SK-N-SH (cell line): Measurements from ENCODE around the gene RNF157. TPM values are rescaled to one million over a fixed set of nuclear protein-coding genes. Genes with fewer than 3 reads are reported as not detected.

Source experiments
- CTCF ChIA-PET: fragments of 300-600, 350-600 bp; formaldehyde crosslinking; extraction: SDS; loops from one replicate; lab custom pipeline; 2021; lab: Yijun Ruan, JAX
- POLR2A ChIA-PET: fragments of 350-600 bp; sonication (Branson Sonifier 250); formaldehyde crosslinking; extraction: SDS; loops from one replicate; lab custom pipeline; 2020; ENCODE audit warnings: antibody characterized with exemption, inconsistent platforms; lab: Yijun Ruan, JAX
- DNase-seq: peaks from one replicate; pipeline ENCODE4 v3.0.0; 2012
- H2AFZ ChIP-seq: fragments of 200-600 bp; sonication (generic); 2 replicates; pipeline ENCODE4 v1.8.1; 2016; ENCODE audit warnings: antibody characterized with exemption, mild to moderate bottlenecking, low read depth
- H3F3A ChIP-seq: fragments of 200-600 bp; sonication (generic); replicated peaks from 2 replicates; pipeline ENCODE3; 2016; ENCODE audit warnings: antibody characterized with exemption, mild to moderate bottlenecking; ENCODE audit not compliant: insufficient read depth
- H3K27ac ChIP-seq, 2 experiments: fragments of 200-500 bp in 1 of 2; fragments of 200-600 bp in 1 of 2; sonication (Bioruptor generic) in 1 of 2; sonication (generic), shearing (Covaris generic) in 1 of 2; 2 replicates each; pipeline versions ENCODE4 v1.5.1 to v1.6.1; 2014 to 2016; ENCODE audit warnings: low read depth in 2 of 2, inconsistent platforms in 1 of 2, low read length in 1 of 2, mild to moderate bottlenecking in 1 of 2, mixed read lengths in 1 of 2
- H3K27me3 ChIP-seq: fragments of 200-600 bp; sonication (generic), shearing (Covaris generic); 2 replicates; pipeline ENCODE4 v1.6.1; 2016; ENCODE audit warnings: mixed run types; ENCODE audit not compliant: insufficient read depth
- H3K36me3 ChIP-seq, 2 experiments: fragments of 200-500 bp in 1 of 2; fragments of 200-600 bp in 1 of 2; sonication (Bioruptor generic) in 1 of 2; sonication (generic) in 1 of 2; replicated peaks in 1 of 2; 2 replicates each; pipeline versions ENCODE3 to v1.5.1; 2014 to 2016; ENCODE audit warnings: low read length in 1 of 2, mild to moderate bottlenecking in 1 of 2; ENCODE audit not compliant: insufficient read depth in 2 of 2, control insufficient read depth in 1 of 2
- H3K4me1 ChIP-seq, 2 experiments: fragments of 200-500 bp in 1 of 2; fragments of 200-600 bp in 1 of 2; sonication (Bioruptor generic) in 1 of 2; sonication (generic), shearing (Covaris generic) in 1 of 2; 2 replicates each; pipeline versions ENCODE4 v1.5.1 to v1.6.1; 2014 to 2016; ENCODE audit warnings: low read depth in 1 of 2, low read length in 1 of 2, mixed run types in 1 of 2; ENCODE audit not compliant: insufficient read depth in 2 of 2, control insufficient read depth in 1 of 2
- H3K4me2 ChIP-seq: fragments of 200-600 bp; sonication (generic), shearing (Covaris generic); 2 replicates; pipeline ENCODE4 v1.6.1; 2017; ENCODE audit warnings: mixed run types
- H3K4me3 ChIP-seq, 2 experiments: fragments of 200-500 bp in 1 of 2; fragments of 200-600 bp in 1 of 2; sonication (Bioruptor generic) in 1 of 2; sonication (generic), shearing (Covaris generic) in 1 of 2; 2 replicates each; pipeline versions ENCODE4 v1.5.1 to v1.8.1; 2014 to 2016; ENCODE audit warnings: low read depth in 2 of 2, inconsistent platforms in 1 of 2, low read length in 1 of 2, mild to moderate bottlenecking in 1 of 2, mixed read lengths in 1 of 2, moderate library complexity in 1 of 2
- H3K79me2 ChIP-seq: fragments of 200-600 bp; sonication (generic); 2 replicates; pipeline ENCODE4 v1.8.1; 2017; ENCODE audit warnings: mild to moderate bottlenecking; ENCODE audit not compliant: insufficient read depth
- H3K9ac ChIP-seq: fragments of 200-600 bp; sonication (generic); 2 replicates; pipeline ENCODE4 v1.6.1; 2017; ENCODE audit warnings: mixed run types
- H3K9me2 ChIP-seq: fragments of 200-600 bp; sonication (generic); 2 replicates; pipeline ENCODE4 v1.6.1; 2017; ENCODE audit warnings: mixed run types
- H3K9me3 ChIP-seq: fragments of 200-600 bp; sonication (generic); 2 replicates; pipeline ENCODE4 v1.6.1; 2017; ENCODE audit warnings: mixed run types, mild to moderate bottlenecking, moderate library complexity
- H4K20me1 ChIP-seq: fragments of 200-600 bp; sonication (generic); 2 replicates; pipeline ENCODE4 v1.6.1; 2017; ENCODE audit warnings: mild to moderate bottlenecking, mixed run types; ENCODE audit not compliant: insufficient read depth
- CHD2 ChIP-seq: fragments of 150-350 bp; IDR thresholded peaks from 2 replicates; pipeline ENCODE4 v1.6.1; 2018; ENCODE audit warnings: low read length; ENCODE audit not compliant: partially characterized antibody
- EZH2phosphoT487 ChIP-seq: fragments of 200-600 bp; sonication (generic); IDR thresholded peaks from 2 replicates; pipeline ENCODE4 v1.6.1; 2017; ENCODE audit warnings: low read depth, mixed run types, mild to moderate bottlenecking, antibody characterized with exemption, moderate library complexity, borderline replicate concordance
- FOXJ3 ChIP-seq: sonication (generic); formaldehyde crosslinking; IDR thresholded peaks from 2 replicates; pipeline ENCODE4 v1.5.1; 2020; ENCODE audit warnings: mild to moderate bottlenecking, missing genetic modification reagents
- GABPA ChIP-seq: IDR thresholded peaks from 2 replicates; pipeline ENCODE4 v1.4.0; 2012; ENCODE audit warnings: low read depth, mild to moderate bottlenecking
- JUND ChIP-seq: IDR thresholded peaks from 2 replicates; pipeline ENCODE4 v1.4.0; 2012
- MAX ChIP-seq: IDR thresholded peaks from 2 replicates; pipeline ENCODE4 v1.4.0; 2012; ENCODE audit warnings: low read depth
- MEF2A ChIP-seq: IDR thresholded peaks from 2 replicates; pipeline ENCODE4 v1.4.0; 2012; ENCODE audit warnings: low read depth, borderline replicate concordance
- MXI1 ChIP-seq: IDR thresholded peaks from 2 replicates; pipeline ENCODE4 v1.6.1; 2012; ENCODE audit warnings: mild to moderate bottlenecking, low read depth, low read length, improper control_type of control experiment
- NRF1 ChIP-seq: IDR thresholded peaks from 2 replicates; pipeline ENCODE4 v1.6.1; 2012; ENCODE audit warnings: low read depth, mild to moderate bottlenecking, low read length
- POLR2AphosphoS5 ChIP-seq: IDR thresholded peaks from 2 replicates; pipeline ENCODE4 v1.6.1; 2012; ENCODE audit warnings: low read depth, low read length
- RFX5 ChIP-seq: IDR thresholded peaks from 2 replicates; pipeline ENCODE4 v1.6.1; 2012; ENCODE audit warnings: mild to moderate bottlenecking, improper control_type of control experiment, low read length
- TAF1 ChIP-seq: IDR thresholded peaks from 2 replicates; pipeline ENCODE4 v1.6.1; 2012; ENCODE audit warnings: low read depth, mild to moderate bottlenecking, low read length, moderate library complexity, borderline replicate concordance
- TCF12 ChIP-seq: IDR thresholded peaks from 2 replicates; pipeline ENCODE4 v1.4.0; 2012
- TEAD4 ChIP-seq: IDR thresholded peaks from 2 replicates; pipeline ENCODE4 v1.4.0; 2012; ENCODE audit warnings: mild to moderate bottlenecking, borderline replicate concordance; ENCODE audit not compliant: insufficient read depth
- YY1 ChIP-seq: IDR thresholded peaks from 2 replicates; pipeline ENCODE4 v1.4.0; 2012; ENCODE audit warnings: low read depth, mild to moderate bottlenecking
- WGBS: methylation state at CpG from one replicate; pipeline ENCODE4 v1.1.6; 2017; ENCODE audit warnings: low lambda C conversion rate; 5-methylcytosine and 5-hydroxymethylcytosine counted together
- polyA plus RNA-seq, 3 experiments: library from polyadenylated mRNA; depleted of rRNA; stranded (reverse); fragments of >200 nt; gene quantifications; 2 replicates each; pipeline ENCODE4 v1.2.3, GENCODE V29; 2012
- TF ChIP-seq, protein P1 (sequence below): fragments of 150-350 bp; IDR thresholded peaks from 2 replicates; pipeline ENCODE4 v1.6.1; 2016; ENCODE audit warnings: mild to moderate bottlenecking, low read depth, low read length
- TF ChIP-seq, protein P2 (sequence below): fragments of 200-600 bp; sonication (generic); IDR thresholded peaks from 2 replicates; pipeline ENCODE4 v1.6.1; 2017; ENCODE audit warnings: antibody characterized with exemption, mild to moderate bottlenecking, moderate library complexity
- TF ChIP-seq, protein P3 (sequence below): IDR thresholded peaks from 2 replicates; pipeline ENCODE4 v1.4.0; 2012; ENCODE audit warnings: low read depth, borderline replicate concordance
- TF ChIP-seq, protein P4 (sequence below): IDR thresholded peaks from 2 replicates; pipeline ENCODE4 v1.6.1; 2012; ENCODE audit warnings: mild to moderate bottlenecking, low read depth, low read length, moderate library complexity

RNF157 gene
- polyA plus RNA-seq, 1 of the 3 experiments (the other 2 are of a cell fraction): 5.2 TPM

DNA sequence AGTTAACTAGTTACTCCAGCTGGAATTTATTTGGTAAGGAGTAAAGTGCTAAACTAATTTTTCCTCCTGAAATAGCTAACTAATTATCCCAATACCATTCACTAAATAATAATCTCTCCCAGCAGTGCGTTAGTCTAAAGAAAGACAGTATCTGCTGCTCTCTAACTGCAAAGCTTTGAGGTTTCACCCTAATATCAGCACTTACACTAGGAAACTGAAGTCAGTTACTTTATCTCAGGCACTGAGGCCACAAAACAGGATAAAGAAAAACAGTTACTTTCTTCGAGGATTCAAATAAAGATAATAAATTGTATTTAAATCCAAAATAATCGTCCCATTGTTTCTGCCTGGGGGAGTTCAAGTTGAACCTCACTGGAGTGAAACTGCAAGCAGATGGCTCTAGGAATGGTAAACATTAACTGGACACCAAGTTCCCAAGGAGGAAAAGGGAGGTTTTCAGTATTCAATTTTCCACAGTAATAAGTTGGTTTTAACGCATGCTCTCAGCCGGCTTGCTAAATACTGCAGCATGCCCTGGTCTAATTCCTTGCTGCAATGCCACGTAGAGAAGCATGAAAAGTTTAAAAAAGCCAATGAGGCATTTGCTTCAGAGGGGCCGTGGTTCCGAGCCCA, 79.3 kb downstream of the RNF157 start:
- H3K27me3 ChIP-seq: no peaks in the 10 kb centered on the region
- H3F3A ChIP-seq: no peaks in the 10 kb centered on the region
- 77% methylated on average over 8 of the region's 8 CpGs for WGBS
- no peaks in the 10 kb centered on the region for H3K79me2 ChIP-seq
- ChIA-PET POLR2A (no interaction called here), CTCF (interaction anchor here (0.7 to 4.6 kb wide), 7 partner anchors 10 to 118 kb away, joined by 3 to 27 read pairs (median 5); no protein-coding TSS in a partner anchor)
- no peaks in the 10 kb centered on the region for H3K4me1 ChIP-seq
- H3K9me2 ChIP-seq: no peaks in the 10 kb centered on the region
- H3K9ac ChIP-seq: no peak overlapping the region
- no peak overlapping the region for H3K27ac ChIP-seq
- H2AFZ ChIP-seq: no peak overlapping the region
- H4K20me1 ChIP-seq: no peaks in the 10 kb centered on the region
- no peaks in the 10 kb centered on the region for H3K9me3 ChIP-seq
- H3K4me2 ChIP-seq: no peak overlapping the region
- no peak for DNase-seq
- H3K36me3 ChIP-seq: peaks cover 0 to 4% of the 10 kb centered on the region in 2 experiments
- H3K4me3 ChIP-seq: no peak overlapping the region
- TF ChIP-seq JUND (no peak), POLR2AphosphoS5 (no peak), FOXJ3 (CRISPR knock-in tag) (no peak), NRF1 (no peak), EZH2phosphoT487 (no peak), TEAD4 (no peak), MEF2A (no peak), MAX (no peak), MXI1 (no peak), GABPA (no peak), CHD2 (no peak), TCF12 (no peak)
- TF ChIP-seq, protein P1, sequence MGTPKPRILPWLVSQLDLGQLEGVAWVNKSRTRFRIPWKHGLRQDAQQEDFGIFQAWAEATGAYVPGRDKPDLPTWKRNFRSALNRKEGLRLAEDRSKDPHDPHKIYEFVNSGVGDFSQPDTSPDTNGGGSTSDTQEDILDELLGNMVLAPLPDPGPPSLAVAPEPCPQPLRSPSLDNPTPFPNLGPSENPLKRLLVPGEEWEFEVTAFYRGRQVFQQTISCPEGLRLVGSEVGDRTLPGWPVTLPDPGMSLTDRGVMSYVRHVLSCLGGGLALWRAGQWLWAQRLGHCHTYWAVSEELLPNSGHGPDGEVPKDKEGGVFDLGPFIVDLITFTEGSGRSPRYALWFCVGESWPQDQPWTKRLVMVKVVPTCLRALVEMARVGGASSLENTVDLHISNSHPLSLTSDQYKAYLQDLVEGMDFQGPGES: no peak
- TF ChIP-seq, protein P2, sequence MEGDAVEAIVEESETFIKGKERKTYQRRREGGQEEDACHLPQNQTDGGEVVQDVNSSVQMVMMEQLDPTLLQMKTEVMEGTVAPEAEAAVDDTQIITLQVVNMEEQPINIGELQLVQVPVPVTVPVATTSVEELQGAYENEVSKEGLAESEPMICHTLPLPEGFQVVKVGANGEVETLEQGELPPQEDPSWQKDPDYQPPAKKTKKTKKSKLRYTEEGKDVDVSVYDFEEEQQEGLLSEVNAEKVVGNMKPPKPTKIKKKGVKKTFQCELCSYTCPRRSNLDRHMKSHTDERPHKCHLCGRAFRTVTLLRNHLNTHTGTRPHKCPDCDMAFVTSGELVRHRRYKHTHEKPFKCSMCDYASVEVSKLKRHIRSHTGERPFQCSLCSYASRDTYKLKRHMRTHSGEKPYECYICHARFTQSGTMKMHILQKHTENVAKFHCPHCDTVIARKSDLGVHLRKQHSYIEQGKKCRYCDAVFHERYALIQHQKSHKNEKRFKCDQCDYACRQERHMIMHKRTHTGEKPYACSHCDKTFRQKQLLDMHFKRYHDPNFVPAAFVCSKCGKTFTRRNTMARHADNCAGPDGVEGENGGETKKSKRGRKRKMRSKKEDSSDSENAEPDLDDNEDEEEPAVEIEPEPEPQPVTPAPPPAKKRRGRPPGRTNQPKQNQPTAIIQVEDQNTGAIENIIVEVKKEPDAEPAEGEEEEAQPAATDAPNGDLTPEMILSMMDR: no peak

DNA sequence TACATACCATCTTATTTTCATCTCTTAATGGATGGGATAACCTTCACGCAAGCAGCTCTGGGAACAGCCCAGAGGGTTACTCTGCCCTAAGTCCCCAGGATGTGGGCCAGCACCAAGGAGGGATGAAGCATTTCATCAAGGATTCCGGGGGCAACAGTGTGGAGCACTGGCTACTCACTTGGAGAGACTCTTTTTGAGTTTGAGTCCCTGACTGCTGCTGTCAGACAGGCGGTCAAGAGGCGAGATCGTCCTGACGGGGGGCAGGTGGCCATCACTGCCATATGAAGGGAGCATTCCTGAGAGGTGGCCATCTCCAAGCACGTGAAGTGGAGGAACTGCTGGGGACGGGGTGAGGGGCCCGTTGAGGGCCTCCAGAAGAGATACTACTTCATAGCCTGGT, 81.1 kb downstream of the RNF157 start:
- Histone ChIP-seq H4K20me1 (no peaks in the 10 kb centered on the region), H3K9ac (no peak overlapping the region), H3K4me3 (no peak overlapping the region), H3K27me3 (no peaks in the 10 kb centered on the region), H3K79me2 (no peaks in the 10 kb centered on the region), H3K4me1 (no peaks in the 10 kb centered on the region), H3K9me2 (no peaks in the 10 kb centered on the region), H3K9me3 (no peaks in the 10 kb centered on the region), H3K27ac (no peak overlapping the region), H2AFZ (no peak overlapping the region), H3K4me2 (no peak overlapping the region), H3K36me3 (peaks cover 0 to 7% of the 10 kb centered on the region in 2 experiments), H3F3A (no peaks in the 10 kb centered on the region)
- no peak for DNase-seq
- WGBS: 83% methylated on average over 9 of the region's 9 CpGs
- ChIA-PET POLR2A (no interaction called here), CTCF (interaction anchor here (1.0 to 4.6 kb wide), 7 partner anchors 16 to 154 kb away, joined by 3 to 27 read pairs (median 4); no protein-coding TSS in a partner anchor)
- TF ChIP-seq RFX5 (no peak), YY1 (no peak), TAF1 (no peak), FOXJ3 (CRISPR knock-in tag) (no peak)
- TF ChIP-seq, protein P3, sequence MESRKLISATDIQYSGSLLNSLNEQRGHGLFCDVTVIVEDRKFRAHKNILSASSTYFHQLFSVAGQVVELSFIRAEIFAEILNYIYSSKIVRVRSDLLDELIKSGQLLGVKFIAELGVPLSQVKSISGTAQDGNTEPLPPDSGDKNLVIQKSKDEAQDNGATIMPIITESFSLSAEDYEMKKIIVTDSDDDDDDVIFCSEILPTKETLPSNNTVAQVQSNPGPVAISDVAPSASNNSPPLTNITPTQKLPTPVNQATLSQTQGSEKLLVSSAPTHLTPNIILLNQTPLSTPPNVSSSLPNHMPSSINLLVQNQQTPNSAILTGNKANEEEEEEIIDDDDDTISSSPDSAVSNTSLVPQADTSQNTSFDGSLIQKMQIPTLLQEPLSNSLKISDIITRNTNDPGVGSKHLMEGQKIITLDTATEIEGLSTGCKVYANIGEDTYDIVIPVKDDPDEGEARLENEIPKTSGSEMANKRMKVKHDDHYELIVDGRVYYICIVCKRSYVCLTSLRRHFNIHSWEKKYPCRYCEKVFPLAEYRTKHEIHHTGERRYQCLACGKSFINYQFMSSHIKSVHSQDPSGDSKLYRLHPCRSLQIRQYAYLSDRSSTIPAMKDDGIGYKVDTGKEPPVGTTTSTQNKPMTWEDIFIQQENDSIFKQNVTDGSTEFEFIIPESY: no peak
- TF ChIP-seq, protein P4, sequence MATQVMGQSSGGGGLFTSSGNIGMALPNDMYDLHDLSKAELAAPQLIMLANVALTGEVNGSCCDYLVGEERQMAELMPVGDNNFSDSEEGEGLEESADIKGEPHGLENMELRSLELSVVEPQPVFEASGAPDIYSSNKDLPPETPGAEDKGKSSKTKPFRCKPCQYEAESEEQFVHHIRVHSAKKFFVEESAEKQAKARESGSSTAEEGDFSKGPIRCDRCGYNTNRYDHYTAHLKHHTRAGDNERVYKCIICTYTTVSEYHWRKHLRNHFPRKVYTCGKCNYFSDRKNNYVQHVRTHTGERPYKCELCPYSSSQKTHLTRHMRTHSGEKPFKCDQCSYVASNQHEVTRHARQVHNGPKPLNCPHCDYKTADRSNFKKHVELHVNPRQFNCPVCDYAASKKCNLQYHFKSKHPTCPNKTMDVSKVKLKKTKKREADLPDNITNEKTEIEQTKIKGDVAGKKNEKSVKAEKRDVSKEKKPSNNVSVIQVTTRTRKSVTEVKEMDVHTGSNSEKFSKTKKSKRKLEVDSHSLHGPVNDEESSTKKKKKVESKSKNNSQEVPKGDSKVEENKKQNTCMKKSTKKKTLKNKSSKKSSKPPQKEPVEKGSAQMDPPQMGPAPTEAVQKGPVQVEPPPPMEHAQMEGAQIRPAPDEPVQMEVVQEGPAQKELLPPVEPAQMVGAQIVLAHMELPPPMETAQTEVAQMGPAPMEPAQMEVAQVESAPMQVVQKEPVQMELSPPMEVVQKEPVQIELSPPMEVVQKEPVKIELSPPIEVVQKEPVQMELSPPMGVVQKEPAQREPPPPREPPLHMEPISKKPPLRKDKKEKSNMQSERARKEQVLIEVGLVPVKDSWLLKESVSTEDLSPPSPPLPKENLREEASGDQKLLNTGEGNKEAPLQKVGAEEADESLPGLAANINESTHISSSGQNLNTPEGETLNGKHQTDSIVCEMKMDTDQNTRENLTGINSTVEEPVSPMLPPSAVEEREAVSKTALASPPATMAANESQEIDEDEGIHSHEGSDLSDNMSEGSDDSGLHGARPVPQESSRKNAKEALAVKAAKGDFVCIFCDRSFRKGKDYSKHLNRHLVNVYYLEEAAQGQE: no peak
